ENCODE measurements around the gene TESK2.

TESK2 gene

DNA sequence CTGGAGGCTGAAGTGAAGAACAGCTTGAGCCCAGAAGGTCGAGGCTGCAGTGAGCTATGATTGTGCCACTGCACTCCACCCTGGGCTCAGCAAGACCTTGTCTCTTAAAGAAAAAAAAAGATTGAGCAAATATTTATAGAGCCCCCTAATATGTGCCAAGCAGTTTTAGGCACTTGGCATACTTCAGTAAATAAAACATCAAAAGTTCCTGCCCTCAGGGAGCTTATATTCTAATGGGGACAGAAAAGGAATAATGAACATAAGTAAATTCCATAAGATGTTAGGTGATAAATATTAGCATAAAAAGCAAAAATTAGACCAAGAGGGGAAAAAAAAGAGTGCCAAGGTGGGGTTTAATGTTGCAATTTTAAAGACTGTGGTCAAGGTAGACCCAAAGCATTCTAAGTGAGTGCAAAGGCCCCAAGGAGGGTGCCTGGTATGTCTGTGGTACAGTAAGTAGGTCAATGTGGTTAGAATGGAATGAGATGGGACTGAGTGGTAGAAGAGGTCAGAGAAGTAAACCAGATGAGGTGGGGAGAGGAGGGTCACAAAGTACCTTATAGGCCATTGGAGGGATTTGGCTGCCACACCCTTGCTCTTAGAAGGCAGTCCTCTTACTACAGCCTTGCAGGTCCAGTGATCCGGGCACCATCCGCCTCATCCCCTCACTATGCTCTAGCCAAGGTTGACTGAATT is 153.2 kb downstream of the TESK2 start:
- DNase-seq (ENCODE audit: low read depth in 3 of 3) = no peak

DNA sequence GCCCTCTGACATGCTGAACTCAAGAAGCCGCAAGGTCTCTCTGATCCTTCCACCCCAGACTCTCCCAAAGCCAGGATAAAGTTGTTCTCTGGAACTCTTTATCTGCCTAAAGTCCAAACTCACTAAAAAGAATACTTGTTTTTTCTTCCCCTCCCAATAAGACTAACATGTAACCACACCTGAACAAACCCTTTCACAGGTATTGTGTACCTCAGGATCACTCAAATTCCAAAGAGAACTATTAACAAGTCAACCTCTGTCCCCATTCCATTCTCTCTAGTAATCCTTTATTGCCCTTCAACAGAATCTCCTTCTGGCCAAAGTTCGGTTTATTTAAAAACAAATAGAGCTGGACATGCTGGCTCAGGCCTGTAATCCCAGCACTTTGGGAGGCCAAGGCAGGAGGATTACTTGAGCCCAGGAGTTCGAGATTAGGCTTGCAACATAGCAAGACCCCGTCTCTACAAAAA is 155.1 kb downstream of the TESK2 start:
- DNase-seq (ENCODE audit: low read depth in 3 of 3) = no peak

DNA sequence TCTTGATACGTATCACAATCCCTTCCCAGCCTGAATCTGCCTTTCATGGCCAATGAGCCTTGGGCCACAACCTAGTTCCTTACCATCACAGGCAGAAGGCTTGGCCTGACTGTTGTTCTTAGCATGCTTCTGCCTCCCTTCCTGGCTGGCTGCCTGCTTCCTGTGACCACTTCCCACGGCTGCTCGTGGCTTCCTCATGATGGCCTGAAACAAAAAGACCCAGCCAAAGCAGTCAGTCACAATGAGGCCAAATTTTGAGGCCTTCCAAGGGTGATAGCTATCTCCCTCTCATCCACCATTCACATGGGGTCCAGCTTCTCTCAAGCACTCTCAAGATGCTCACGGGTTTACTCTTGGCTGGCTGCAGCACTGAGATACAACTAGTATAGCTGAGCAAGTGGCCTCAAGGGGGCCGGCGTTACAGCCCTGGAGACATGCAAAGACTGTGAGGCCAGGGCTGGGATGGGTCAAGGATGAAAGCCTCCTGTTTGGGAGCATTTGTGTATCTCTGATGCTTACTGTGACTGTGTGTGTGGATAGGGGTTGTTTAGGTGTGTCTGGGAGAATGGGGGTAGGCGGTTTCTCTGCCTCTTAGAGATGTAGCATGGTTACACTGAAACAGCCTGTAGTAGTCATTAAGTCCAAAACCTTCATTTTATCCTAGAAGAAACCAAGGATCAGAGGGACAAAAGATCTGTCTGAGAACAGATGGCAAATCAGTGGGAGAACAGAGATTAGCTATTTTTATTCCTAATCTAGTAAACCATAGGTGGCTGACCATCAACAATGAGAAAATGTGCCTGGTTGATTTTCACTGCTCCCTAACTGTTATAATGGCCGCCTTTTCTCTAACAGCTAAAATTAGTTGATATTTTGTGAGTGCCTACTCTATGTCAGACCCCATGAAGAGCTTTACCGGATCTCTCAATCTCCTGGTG is 156.4 kb downstream of the TESK2 start:
- DNase-seq (ENCODE audit: low read depth in 3 of 3) = no peak

DNA sequence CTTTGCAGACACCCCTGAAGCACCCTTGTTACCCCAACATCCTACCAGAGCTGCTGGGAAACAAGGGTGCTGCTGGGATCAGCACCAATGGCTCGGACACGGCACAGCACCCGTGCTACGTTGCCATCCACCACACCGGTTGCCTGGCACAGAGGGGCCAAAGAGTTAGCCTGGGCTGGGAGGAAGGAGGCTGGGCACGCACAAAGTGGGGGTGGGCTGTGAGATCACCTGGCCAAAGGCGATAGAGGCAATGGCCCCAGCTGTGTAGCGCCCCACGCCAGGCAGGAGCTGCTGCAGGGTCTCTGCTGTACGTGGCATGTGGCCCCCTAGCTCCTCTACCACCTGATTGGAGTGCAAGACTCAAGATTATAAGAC is 158.6 kb downstream of the TESK2 start:
- no peak for DNase-seq (ENCODE audit: low read depth in 3 of 3)

DNA sequence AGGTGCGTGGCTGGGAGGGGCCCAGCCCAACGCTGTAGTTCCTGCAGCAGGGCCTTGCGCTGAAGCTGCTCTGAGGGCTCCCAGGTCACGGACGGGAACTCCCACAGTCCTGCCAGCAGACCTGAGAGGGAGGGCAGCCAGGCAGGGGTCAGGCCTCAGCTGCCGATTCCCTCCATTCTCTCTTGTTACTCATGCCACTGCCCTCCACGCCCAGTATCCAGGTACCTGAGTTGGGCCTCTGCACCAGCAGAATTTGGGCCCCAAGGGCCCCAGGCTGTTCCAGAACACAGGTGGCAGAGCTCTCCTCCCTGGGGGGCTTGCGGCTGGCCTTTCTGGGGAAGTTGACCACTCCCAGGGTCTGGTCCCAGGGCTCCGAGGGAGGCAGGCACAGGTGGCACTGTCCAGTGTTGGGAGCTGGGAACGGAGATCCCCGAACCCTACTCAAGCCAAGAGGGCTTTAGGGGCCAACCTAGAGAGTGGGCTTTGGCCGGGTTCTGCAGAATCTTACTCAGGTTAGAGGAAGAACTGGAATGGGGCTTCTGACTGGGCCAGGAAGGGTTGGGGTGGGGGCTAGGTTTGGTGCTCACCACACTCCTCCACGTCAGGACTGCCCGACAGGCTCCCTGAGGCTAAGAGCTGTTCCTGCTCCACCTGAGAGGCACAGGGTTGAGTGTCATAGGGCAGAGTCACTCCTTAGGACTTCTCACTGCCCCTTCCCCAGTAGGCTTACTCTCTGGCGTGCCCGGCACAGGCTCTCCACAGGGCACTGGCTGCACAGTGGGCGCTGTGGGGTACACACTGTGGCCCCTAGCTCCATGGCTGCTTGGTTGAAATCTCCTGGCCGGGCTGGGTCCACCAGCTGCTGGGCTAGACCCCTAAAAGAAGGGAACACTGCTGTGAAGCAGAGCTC is 159.3 kb downstream of the TESK2 start:
- DNase-seq (ENCODE audit: low read depth in 3 of 3) = no peak

DNA sequence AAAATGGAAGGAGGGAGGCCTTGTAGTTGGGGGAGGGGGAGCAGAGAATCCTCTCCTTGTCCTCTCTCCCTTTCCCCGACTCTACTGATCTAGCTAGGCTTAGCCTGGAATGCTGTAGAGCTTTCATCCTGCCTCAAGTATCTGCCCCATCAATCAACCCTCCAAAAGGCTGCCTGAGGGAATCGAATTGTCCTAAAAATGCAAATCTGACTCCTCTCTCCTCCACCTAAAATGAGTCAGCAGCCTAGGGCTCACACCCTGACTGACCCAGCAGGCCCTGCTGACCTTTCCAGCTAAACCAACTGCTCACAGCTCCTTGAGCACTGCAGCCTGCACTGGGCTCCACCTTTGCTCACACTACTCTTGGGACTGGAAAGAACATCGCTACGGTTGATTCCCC is 161.5 kb downstream of the TESK2 start:
- no peak for DNase-seq (ENCODE audit: low read depth in 3 of 3)

DNA sequence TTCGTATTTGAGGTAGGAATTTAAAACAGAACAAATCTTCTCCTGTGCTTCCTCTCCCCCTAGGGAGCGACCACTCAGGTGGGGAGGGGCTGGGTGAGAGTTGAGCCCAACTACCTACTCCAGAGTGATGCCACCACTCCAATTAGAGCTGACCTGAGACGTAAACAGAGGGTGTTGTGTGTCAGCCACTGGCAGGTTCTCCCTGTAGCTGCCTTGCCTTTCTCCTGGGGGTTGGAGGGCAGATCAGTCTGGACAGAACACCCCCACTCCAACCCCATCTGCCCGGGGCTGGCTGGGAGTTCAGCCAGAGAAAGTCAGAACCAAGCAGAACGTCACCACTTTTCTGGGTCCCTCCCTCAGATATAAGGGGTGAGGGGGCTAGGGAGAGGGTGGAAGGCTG is 162.3 kb downstream of the TESK2 start:
- DNase-seq (ENCODE audit: low read depth in 3 of 3) = no peak

DNA sequence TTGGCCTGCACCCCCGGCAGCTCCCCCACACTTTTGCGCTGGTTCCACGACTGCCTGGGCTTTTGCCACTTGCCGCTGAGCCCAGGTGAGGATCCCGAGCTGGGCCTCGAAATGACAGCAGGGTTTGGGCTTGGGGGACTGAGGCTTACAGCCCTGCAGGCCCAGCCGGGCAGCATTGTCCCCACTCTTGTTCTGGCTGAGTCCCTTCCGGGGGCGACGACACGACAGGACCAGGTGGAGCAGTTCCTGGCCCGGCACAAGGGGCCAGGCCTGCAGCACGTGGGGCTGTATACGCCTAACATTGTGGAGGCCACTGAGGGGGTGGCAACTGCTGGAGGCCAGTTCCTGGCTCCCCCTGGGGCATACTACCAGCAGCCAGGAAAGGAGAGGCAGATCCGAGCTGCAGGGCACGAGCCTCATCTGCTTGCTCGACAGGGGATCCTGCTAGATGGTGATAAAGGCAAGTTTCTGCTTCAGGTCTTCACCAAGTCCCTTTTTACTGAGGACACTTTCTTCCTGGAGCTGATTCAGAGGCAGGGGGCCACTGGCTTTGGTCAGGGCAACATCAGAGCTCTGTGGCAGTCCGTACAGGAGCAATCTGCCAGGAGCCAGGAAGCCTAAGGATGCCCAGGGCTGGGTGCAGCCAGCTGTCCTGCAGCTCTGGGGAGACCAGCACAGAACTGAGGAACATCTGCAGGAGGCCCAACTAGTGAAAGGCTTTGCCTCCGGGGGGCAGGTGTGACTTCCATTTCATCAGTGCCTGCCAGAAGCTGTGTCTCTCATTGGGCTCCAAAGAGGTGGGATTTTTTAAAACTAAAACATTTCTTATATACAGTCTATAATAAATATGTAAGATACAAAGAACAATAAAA is 163.1 kb downstream of the TESK2 start:
- no peak for DNase-seq (ENCODE audit: low read depth in 3 of 3)

DNA sequence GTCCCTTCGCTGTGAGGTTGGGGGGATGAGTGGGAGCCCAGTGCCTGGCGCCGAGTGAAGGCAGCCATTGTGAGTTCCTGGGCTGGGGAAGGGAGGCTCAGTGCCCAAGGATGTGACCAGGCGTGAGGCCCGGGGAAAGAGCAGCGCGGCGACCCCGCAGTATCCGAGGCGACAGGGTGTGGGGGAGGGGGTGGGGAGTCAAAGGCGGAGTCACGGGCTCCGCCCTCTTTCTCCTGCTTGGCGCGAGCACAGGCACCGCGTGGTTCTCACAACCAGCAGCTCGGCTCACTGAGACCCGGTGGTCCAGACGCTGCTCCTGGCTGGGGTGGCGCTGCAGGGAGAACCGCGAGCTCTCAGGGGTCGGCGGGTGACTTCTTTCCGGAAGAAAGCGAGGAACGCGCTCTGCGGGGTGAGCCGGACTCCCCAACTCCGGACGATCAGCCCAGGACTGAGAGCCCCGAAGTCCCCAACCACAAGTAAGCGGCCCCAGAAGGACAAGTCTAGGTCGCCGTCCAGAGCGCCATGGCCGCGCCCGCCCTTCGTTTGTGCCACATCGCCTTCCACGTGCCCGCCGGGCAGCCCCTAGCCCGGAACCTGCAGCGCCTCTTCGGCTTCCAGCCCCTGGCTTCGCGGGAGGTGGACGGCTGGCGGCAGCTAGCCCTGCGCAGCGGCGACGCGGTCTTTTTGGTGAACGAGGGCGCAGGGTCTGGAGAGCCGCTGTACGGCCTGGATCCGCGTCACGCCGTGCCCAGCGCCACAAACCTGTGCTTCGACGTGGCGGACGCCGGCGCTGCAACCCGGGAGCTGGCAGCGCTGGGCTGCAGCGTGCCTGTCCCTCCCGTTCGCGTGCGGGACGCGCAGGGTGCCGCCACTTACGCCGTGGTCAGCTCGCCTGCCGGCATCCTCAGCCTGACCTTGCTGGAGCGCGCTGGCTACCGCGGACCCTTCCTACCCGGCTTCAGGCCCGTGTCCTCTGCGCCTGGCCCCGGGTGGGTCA is 164.0 kb downstream of the TESK2 start, which contains the start of gene HPDL:
Gene HPDL, plus strand, starts transcription at position 269 of the 997 bp plus-strand sequence. Its CDS starts 254 bp downstream, at position 523.
- peak; percentile 46 to 73 (median 59) for DNase-seq (ENCODE audit: low read depth in 3 of 3)

DNA sequence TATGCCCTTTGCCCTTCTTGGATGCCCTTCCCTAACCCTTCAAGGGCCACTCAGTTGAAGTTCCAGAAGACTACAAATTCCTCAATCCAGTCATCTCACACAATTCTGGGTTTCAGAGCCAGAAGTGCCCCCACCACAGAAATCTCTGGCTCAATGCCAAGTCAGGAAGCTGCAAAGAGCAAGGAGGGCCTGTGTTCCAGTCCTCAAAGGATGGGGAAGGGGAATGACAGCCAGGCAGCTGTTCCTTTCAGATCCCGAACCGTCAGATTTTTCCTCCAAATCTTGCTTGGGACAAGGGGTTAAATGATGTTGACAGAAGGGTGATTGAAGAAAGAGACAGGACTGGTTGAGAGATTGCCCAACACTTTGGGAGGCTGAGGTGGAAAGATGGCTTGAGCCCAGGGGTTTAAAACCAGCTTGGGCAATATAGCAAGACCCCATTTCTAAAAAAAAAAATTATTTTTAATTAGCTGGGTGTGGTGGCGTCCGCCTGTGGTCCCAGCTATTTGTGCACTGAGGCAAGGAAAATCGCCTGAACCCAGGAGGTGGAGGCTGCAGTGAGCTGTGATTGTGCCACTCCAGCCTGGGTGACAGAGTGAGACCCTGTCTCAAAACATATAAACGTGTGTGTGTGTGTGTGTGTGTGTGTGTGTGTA is 165.0 kb downstream of the TESK2 start:
- DNase-seq (ENCODE audit: low read depth in 3 of 3) = no peak

DNA sequence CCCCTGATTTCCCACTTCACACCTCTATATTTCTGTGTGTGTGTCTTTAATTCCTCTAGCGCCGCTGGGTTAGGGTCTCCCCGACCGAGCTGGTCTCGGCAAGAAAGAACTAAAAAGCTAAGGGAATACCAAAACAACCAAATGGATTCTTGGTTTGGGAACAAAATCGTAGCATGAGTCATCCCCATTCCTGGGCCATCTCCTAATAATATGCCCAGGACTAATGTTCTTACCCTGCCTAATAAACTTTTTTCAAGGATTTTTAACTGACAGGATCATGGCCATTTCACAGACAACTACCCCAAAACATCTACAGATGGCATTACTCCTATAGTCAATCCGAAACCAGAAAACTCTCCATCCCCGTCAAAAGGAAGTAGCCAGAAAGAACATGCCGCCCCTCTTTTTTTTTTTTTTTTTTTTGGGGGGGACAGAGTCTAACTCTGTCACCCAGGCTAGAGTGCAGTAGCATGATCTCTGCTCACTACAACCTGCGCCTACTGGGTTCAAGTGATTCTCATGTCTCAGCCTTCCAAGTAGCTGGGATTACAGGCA is 168.4 kb downstream of the TESK2 start:
- DNase-seq (ENCODE audit: low read depth in 3 of 3) = no peak

DNA sequence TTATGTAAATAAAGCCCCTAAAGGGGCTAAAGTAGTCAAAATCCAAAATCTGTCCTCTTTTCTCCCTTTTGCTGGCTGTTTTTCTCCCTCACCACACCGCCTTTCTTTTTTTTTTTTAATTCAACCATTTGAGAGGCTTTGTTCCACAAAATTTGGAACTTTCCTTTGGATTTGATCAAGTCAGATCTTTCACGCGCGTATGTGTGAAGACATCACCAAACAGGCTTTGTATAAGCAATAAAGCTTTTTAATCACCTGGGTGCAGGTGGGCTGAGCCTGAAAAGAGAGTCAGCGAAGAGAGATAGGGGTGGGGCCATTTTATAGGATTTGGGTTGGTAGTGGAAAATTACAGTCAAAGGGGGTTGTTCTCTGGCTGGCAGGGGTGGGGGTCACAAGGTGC is 169.5 kb downstream of the TESK2 start:
- no peak for DNase-seq (ENCODE audit: low read depth in 3 of 3)

DNA sequence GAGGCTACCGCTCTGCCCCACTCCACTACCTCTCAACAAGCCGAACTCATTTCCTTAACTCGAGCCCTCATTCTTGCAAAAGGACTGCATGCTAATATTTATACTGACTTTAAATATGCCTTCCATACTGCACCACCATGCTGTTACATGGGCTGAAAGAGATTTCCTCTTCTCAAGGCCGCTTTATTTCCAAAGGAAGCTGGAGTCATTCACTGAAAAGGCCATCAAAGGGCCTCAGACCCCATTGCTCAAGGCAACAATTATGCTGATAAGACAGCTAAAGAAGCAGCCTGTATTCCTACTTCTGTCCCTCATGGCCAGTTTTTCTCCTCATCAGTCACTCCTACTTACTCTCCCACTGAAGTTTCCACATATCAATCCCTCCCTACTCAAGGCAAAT is 171.2 kb downstream of the TESK2 start:
- DNase-seq (ENCODE audit: low read depth in 3 of 3) = no peak

DNA sequence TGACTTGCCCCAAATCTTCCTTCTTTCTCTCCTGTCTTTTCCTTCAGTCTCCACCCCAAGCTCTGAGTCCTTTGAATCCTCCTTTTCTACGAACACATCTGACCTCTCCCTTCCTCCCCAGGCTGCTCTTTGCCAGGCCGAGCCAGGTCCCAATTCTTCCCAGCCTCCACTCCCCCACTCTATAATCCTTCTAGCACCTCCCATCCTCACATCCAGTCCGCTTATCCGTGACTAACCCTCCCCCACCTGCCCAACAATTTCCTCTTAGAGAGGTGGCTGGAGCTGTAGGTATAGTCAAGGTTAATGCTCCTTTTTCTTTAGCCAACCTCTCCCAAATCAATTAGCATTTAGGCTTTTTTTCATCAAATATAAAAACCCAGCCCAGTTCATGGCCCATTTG is 173.8 kb downstream of the TESK2 start:
- no peak for DNase-seq (ENCODE audit: low read depth in 3 of 3)

DNA sequence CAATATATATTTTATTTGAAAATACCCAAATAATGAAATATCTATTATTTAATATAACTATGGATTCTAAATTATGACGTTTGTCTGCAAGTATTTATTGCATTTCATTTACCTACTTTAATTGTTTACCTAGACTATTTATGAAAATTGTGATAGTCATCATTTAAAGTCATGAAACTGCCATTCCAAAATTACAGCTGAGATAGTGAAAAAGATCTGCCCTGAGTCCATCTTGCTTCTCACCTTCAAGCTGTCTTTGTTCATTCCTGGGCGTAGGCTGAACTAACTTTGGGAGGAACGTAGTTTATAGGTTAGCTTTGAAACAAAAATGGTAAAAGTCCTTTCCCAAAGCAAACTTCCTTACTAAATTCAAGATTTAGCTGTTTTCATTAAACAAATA is 176.7 kb downstream of the TESK2 start:
- no peak for DNase-seq (ENCODE audit: low read depth in 3 of 3)

DNA sequence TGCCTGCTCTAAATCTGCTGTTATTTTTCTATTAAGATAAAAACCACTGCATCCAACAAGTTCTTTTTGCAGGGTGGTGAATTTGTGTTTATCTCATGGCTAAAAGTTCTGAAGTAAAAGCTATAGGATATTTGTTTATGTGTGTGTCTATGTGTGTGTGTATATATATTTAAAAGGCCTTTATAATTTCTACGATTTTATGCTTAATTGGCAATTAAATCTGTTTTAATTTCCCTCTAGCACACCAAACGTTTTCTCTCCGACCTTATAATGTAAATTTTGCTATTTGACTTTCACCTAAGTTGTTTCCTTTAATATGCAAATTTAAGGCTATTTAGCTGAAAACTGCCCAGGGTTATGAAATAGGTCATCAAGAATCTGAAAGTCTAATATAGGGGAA is 184.1 kb downstream of the TESK2 start:
- DNase-seq (ENCODE audit: low read depth in 3 of 3) = no peak

DNA sequence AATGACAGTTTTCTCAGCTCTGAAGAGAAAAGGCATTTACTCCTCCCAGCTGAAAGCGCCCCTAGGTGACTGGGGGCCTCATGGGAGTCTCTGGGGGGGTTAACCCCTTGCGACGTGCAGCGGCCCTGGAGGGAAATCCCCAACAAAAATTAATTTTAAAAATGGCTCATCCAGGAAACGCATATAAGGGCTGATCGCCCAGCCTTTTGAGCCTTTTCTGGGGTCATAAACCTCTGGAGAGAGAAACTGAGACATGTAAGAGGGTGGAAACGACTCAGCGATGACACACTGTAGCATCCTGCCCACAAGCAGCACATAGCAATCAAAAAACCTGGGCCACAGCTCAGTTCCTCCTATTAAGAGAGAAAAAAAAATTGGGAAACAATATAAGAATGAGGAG is 184.6 kb downstream of the TESK2 start:
- peak in 1 of 3 donors; percentile 53 for DNase-seq (ENCODE audit: low read depth in 3 of 3)

DNA sequence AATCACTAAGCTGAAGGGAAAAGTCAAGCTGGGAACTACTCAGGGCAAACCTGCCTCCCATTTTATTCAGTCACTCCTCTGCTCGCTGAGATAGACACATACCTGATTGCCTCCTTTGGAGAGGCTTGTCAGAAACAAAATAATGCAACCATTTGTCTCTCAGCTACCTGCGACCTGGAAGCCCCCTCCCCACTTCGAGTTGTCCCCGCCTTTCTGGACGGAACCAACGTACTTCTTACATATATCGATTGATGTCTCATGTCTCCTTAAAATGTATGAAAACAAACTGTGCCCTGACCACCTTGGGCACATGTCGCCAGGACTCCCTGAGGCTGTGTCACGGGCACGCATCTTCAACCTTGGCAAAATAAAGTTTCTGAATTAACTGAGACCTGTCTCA is 185.7 kb downstream of the TESK2 start:
- DNase-seq (ENCODE audit: low read depth in 3 of 3) = no peak

Data from stimulated activated CD4-positive, alpha-beta T cell treated with anti-CD3 and anti-CD28 coated beads, TNF-alpha, amount 100 ng/mL, for 48 hours (primary cell).